AG10803 (cell line): ENCODE measurements around the gene MED20.

Source experiments
- DNase-seq: peaks from one replicate; pipeline ENCODE4 v3.0.0; 2010; ENCODE audit warnings: low read depth
- H3K4me3 ChIP-seq: 2 replicates; pipeline ENCODE4 v1.5.1; 2011; ENCODE audit warnings: mild to moderate bottlenecking, low read length, control low read depth
- TF ChIP-seq, protein P1 (sequence below): conservative IDR thresholded peaks from 2 replicates; pipeline ENCODE4 v1.5.1; 2011; ENCODE audit warnings: mild to moderate bottlenecking, low read length, control low read depth, inconsistent platforms

MED20 gene

DNA sequence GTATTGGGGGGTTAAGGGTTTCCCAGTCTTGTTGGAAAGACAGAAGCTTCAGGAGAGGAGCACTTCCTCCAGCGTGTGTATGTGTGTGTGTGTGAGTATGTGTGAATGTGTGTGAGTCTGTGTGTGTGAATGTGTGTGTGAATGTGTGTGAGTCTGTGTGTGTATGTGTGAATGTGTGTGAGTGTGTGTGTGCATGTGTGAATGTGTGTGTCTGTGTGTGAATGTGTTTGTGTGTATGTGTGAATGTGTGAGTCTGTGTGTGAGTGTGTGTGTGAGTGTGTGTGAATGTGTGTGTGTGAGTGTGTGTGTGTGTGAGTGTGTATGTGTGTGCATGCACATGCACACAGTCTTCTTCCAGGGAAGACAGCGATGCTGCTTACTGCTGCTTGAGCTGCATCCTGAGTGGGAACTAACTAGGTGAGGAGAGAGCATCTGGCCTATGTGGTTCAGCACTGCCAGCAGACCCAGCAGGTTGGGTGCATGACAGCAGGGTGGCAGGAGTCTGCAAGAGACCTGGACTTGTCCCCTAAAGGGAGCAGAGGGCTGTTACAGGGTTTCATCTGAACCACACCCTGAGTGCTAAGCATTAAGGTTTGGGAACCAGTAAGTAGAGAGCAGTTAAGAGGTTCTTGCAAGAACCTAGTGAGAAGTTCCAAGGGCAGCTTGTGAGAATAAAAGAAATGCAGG, 43.4 kb upstream of the MED20 start:
- DNase-seq: no peak
- H3K4me3 ChIP-seq: no peak overlapping the region
- TF ChIP-seq, protein P1, sequence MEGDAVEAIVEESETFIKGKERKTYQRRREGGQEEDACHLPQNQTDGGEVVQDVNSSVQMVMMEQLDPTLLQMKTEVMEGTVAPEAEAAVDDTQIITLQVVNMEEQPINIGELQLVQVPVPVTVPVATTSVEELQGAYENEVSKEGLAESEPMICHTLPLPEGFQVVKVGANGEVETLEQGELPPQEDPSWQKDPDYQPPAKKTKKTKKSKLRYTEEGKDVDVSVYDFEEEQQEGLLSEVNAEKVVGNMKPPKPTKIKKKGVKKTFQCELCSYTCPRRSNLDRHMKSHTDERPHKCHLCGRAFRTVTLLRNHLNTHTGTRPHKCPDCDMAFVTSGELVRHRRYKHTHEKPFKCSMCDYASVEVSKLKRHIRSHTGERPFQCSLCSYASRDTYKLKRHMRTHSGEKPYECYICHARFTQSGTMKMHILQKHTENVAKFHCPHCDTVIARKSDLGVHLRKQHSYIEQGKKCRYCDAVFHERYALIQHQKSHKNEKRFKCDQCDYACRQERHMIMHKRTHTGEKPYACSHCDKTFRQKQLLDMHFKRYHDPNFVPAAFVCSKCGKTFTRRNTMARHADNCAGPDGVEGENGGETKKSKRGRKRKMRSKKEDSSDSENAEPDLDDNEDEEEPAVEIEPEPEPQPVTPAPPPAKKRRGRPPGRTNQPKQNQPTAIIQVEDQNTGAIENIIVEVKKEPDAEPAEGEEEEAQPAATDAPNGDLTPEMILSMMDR: no peak

DNA sequence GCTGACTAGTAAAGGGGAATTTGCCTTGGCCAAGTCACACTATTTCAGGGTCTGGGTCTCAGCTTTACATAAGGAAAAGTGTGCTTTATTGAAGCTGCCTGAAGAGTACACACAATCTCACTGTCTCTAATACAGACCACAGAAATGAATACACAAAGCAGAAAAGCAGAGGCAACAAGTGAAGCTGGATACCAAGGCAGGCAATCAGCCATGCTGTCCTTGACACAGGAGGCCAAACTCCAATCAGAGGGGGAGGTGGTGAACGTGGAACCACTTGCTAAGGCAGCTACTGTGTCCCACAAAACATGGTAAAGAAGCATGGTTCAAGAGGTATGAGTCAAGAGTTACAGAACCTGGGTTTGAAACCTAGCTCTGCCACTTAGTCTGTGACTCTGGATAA, 42.4 kb upstream of the MED20 start:
- no peak for DNase-seq
- TF ChIP-seq, protein P1: no peak
- H3K4me3 ChIP-seq: no peak overlapping the region

DNA sequence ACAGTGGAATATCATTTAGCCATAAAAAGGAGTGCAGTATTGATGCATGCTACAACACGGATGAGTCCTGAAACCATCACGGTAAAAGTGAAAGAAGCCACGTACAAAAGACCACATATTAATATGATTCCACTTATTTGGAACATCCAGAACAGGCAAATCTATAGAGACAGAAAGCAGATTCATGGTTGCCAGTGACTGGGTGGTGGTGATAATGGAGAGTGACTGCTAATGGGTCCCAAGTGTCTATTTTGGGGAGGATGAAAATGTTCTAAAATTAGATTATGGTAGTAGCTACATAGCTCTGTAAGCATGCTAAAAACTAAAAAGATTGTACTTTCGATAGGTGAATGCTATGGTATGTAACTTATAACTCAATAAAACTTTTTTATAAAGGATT, 39.1 kb upstream of the MED20 start:
- TF ChIP-seq, protein P1: no peak
- no peak overlapping the region for H3K4me3 ChIP-seq
- no peak for DNase-seq

DNA sequence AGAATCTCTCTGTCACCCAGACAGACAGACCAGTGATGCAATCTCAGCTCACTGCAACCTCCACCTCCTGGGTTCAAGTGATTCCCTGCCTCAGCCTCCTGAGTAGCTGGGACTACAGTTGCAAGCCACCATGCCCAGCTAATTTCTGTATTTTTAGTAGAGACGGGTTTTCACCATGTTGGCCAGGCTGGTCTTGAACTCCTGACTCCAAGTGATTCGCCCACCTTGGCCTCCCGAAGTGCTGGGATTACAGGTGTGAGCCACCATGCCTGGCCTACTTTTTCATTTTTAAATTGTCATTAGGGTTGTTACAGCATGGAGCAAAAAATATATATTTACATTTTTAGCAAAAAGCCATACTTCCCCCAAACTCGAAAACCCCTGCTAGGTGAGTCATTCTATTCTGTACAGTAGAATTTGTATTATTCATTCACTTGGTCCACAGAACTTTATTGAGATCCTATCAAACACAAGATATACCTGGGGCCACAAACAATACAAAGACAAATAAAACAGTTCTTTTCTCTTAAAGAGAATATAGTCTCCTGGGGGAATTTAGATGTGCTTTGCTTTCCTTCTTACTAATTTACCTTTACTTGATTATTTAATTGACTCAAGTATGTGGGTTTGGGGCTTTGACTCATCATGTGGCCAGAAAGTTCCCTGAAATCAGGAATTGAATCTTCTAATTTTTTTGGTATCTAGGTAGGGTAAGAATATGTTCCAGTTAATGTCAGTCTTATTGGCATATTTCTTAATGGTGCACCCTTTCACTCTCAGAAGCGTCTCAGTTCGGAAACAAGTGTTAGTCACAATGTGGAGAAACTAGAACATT, 37.3 kb upstream of the MED20 start:
- TF ChIP-seq, protein P1: no peak
- DNase-seq: no peak
- no peak overlapping the region for H3K4me3 ChIP-seq

DNA sequence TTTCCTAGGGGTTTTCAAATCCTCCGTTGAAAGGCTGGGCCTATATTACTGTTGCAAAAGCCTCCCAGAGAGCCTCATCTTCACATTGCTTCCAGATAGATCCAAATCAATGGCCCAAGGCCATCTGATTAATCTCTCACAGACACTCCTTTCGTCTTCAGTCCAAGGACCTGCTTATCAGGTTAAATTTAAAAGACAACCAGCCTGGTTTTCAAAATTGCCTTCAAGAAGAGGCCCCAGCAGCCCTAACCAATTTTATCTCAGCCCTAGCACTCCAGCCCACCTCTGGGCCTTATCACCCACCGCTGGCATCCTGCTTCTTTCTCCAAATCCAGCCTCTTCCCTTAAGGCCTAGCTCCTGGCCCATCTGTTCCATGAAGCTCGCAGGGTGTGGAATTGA, 36.2 kb upstream of the MED20 start:
- TF ChIP-seq, protein P1: no peak

DNA sequence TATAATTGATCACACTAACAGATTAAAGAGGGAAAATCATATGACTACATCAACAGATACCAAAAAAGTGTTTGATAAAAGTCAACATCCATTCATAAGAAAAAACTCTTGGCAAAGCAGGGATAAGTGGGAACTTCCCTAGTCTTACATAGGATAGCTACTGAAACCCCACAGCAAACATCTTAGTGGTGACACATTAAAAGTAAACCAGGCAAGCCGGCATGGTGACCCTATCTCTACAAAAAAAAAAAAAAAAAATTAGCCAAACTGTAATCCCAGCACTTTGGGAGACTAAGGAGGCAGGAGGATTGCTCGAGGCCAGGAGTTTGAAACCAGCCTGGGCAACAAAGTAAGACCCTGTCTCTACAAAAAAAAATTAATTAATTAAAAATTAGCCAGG, 34.5 kb upstream of the MED20 start:
- DNase-seq: no peak
- H3K4me3 ChIP-seq: no peak overlapping the region
- TF ChIP-seq, protein P1: no peak

More for the DNA sequence above, 36.2 kb upstream of the MED20 start:
- no peak overlapping the region for H3K4me3 ChIP-seq
- DNase-seq: no peak

DNA sequence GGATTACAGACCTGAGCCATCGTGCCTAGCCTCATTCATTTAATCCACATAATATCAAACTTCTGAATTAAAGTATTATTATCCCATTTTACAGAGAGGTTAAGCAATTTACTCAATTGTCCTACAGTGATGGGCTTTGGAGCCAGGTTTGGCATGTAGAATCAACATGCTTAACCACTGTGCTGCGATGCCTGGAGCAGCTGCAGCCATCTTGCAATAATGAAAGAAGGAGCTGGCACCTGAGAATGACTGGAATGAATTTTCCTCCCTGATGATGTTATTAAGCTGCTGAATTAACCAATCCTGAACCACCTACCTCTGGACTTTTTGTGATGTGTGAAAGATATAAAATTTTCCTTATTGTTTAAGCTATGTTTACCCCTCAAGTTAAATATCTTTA, 33.7 kb upstream of the MED20 start:
- TF ChIP-seq, protein P1: no peak
- DNase-seq: no peak

More for the DNA sequence above, 33.7 kb upstream of the MED20 start:
- H3K4me3 ChIP-seq: no peak overlapping the region
